ENCODE results near the gene HMCN1.

DNA sequence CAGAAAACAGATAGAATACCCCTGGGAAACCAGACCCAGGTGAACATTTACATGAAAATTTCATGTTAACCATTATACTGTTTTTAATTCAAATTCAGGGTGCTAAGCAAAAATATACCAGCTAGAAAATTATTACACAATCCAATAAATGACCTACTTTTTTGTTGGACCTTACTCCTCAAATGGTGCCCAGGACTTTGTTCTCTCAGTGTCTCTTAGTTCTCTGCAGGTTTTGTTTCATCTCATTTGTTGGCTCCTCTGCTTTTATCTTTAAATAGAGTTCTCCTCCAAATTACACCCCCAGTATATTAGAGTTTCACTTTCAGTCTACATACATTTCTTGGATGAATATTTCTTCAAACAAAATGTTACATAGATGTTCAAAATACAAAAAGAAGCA is 326.0 kb downstream of the HMCN1 start:
- no peak for TF ChIP-seq CTCF (IDR thresholded peaks at IDR 0.05)
- TF ChIP-seq EP300 (IDR thresholded peaks at IDR 0.05) = no peak
- TF ChIP-seq POLR2A (IDR thresholded peaks at IDR 0.05) = no peak

Data from upper lobe of left lung (tissue), 4 donors.